Retina (tissue), 1 donor: ENCODE results near the gene PIWIL4.
"Not testable (repeated sequence)": the region's sequence is repeated elsewhere in the genome, so short reads cannot be mapped to it uniquely, and the experiment has no call there.

Source experiments
- DNase-seq: peaks from one replicate; pipeline ENCODE4 v3.0.0-alpha.2; 2016

Gene PIWIL4

GRCh38 chr11:94586546-94586945 lies 19.4 kb downstream of the PIWIL4 start:
- no peak for DNase-seq

DNA sequence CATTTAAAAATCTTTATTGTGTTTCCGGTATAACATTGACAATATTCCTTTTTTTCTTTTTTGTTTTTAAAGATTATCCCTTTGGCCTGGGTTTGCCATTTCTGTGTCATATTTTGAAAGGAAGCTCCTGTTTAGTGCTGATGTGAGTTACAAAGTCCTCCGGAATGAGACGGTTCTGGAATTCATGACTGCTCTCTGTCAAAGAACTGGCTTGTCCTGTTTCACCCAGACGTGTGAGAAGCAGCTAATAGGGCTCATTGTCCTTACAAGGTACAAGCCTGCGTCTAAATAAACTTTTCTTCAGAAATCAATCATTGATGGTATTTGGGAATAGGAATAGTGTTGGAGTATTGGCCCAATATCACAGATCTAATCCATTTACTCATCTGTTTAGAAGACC lies 19.8 kb downstream of the PIWIL4 start:
- DNase-seq: no peak

DNA sequence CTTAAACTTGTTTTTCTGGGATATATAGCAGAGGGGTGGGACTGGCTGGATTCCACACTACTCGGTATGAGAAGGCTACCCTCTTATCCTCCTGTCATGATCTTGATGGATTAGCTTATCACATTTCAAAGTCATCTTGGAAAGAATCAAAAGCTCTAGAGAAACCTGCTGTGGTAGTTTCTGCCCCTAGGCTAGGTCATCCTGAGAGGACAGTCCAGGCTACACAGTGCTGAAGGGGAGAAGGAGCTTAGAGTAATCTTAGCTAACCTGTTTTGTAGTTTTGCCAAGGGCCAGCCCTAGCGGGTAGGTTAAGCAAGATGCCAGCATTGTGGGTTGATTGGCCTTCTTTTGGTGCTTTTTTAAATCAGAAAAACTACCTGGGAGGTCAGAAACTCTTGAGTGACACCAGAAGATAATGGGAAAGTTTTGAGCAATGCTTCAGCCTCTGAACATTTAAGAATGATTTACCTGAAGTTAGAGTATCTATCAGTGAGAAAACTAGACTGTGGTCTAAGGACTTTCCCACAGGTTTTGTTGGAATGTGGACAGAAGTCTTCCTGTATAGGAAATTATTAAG lies 21.3 kb downstream of the PIWIL4 start:
- DNase-seq: no peak

- no peak for DNase-seq
These were observed 23.3 kb downstream of the PIWIL4 start for GRCh38 chr11:94590352-94591041.

GRCh38 chr11:94593030-94593429 lies 25.9 kb downstream of the PIWIL4 start:
- DNase-seq: no peak

DNA sequence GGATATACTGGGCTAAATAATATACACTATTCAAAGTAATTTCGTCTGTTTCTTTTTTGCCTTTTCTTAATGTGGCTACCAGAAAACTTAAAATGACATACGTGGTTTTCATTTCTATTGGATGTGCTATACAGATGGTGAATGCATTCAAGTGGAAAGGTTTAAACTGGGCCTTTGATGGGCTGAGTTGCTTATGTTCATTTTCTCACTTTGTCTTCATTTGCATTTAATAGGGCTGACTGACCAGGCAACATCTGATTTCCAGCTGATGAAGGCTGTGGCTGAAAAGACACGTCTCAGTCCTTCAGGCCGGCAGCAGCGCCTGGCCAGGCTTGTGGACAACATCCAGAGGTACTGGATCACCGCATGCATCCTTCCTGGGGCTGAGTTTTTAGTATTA lies 27.9 kb downstream of the PIWIL4 start:
- DNase-seq: no peak

DNA sequence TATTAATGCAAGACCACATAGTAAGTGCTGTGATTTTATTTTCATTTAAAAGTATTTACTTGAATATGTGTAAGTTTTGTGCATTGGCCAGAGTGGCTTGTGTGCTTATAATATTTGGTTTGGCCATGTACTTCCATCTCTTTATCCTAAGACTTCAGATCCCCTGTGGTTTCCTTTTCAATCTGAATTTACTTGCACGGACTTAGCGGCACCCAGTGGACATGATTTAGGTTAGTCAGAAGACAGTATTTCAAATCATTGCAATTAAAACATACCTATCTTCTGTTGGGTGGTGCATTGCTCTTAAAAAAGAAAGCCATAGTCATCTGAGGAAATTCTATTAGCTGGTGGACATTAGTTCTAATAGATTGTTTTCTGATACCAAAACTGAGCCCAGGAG lies 30.7 kb downstream of the PIWIL4 start:
- DNase-seq: no peak

DNA sequence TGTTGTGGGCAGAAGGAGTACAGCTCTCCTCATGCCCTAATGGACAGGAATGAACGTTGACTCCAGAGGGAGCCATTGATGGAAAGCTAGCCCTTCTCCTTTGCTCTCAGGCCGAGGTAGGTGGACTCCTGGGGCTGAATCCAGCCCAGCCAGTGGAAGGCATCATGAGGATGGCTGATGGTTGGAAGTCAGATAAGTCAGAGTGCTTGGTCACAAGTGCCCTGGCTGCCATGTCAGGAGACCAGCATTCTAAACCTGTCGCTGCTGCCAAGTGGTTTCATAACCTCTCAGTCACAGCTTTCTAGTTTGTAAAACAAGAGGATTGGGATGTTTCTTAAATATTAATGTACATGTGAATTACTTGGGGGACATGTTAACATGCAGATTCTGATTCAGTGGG lies 32.3 kb downstream of the PIWIL4 start:
- DNase-seq: no peak

DNA sequence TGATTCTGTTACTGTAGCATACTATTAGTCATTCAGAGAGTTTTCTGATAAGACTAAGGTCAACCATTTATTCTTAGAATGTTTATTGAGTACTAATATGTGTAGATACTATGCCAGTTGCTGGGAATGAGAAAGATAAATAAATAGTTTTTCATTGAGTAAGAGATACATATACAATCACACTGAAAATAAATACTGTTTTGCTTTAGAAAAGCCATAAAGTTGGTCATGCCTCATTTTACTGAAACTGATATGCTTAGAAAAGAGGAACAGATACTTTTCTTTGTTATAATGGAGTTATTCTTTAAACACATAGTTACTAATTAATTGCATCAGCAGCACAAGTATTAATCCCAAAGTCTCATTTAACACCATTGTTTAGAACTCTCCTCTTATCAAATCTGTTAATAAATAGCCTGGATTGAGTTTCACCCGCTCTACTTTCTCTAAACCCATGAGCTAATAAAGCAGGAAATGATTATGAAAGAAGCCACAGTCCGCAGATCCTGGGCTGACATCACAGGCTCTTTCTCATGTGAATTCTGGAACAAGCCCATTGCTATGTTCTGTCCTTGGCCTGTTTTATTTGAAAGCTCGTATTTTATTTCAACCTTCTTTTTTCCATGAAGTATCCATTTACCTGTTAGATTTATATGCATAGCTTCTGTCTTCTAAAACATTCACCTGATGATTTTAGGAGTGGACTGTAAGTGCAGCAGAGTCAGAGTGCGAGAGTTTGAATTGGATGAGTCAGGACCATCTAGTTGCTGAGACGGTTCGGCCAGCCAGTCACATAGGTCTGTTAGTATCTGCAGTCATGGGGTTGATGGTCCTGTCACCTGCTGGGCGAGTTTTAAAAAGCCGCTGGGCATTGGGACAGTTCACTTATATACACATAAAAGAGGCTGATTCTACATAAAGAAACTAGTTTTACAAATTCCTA lies 35.5 kb downstream of the PIWIL4 start:
- DNase-seq: no peak

DNA sequence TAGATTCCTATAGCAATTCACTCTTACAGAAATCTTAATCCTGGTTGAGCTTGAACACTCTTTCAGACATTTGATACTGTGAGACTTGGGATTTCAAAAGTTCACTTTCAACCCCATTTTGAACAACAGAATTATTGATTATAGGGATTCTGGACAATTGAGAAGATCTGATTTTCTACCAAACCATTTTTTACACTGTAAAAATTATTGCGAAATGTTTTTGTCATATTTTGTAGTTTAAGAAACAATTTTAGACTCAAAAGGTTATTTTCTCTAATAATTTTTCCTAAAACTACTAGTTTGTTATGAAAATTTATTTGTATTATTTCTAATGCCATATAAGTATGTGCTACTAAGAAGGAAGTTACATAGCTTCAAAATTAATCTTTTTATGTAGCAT lies 36.4 kb downstream of the PIWIL4 start:
- DNase-seq: no peak

DNA sequence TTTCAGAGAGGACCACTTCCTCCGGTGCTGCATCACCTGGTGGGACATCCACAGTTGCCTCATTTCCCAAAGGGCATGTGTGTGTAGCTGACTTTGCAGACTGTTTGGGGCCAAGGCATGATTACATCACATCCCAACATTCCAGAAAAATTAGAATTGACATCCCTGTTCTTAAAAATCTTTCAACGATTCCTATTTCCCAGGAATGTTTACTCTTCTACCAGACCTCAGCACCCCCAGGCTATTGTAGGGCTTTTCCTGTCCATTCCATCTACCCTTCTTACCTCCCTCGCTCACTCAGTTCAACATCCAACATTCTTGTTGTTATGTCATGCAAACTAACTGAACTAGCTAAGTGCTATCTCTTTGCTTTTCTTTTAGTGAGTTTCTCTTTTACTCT lies 37.3 kb downstream of the PIWIL4 start:
- DNase-seq: no peak

- no peak for DNase-seq
These were observed 46.0 kb downstream of the PIWIL4 start for GRCh38 chr11:94613120-94613519.

GRCh38 chr11:94623120-94623735 lies 56.1 kb downstream of the PIWIL4 start:
- peak; percentile 78 for DNase-seq

GRCh38 chr11:94625422-94625821 lies 58.3 kb downstream of the PIWIL4 start:
- not testable (repeated sequence) for DNase-seq

DNA sequence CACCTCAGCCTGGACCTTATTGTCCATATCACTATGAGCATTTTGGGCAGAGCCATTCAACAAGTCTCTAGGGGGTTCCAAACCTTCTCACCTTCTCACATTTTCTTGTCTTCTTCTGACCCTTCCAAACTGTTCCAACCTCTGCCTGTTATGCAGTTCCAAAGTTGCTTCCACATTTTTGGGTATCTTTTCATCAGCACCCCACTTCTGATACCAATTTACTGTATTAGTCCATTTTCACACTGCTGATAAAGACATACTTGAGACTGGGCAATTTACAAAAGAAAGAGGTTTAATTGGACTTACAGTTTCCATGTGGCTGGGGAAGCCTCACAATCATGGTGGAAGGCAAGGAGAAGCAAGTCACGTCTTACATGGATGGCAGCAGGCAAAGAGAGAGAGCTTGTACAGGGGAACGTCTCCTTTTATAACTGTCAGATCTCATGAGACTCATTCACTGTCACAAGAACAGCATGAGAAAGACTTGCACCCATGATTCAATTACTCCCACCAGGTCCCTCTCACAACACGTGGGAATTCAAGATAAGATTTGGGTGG lies 59.9 kb downstream of the PIWIL4 start:
- DNase-seq: not testable (repeated sequence)

- no peak for DNase-seq
These were observed 62.6 kb downstream of the PIWIL4 start for GRCh38 chr11:94629741-94630140.

- DNase-seq: no peak
These were observed 63.1 kb downstream of the PIWIL4 start for GRCh38 chr11:94630221-94630620.

GRCh38 chr11:94632356-94632755 lies 65.2 kb downstream of the PIWIL4 start:
- no peak for DNase-seq

- DNase-seq: peak; percentile 20
These were observed 67.9 kb downstream of the PIWIL4 start for GRCh38 chr11:94635072-94635471.

DNA sequence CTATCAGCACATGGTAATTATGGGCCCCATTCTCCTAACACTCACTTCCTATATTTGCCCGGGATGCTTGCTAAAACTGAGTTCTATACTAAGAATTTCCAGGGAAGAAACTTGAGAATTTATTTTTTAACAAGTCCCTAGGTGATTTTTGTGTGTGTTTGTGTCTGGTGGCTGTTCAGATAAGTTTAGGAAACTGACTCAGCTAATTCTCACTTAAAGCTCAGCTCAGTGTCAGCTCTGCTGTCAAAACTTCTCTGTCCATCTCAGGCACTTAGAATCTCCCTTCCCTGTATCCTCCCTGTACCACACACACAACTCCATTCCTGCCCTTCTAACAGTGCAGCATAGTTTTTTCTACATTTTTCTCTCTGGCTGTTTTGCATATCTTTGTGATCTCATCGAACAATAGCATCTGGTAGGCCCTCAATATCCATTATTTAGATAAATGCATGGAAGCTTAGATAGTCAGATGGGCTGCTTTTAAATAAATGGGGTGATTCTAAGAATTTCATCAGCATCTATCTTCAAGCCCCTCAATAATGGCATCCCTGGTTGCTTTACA lies 69.3 kb downstream of the PIWIL4 start:
- DNase-seq: no peak

DNA sequence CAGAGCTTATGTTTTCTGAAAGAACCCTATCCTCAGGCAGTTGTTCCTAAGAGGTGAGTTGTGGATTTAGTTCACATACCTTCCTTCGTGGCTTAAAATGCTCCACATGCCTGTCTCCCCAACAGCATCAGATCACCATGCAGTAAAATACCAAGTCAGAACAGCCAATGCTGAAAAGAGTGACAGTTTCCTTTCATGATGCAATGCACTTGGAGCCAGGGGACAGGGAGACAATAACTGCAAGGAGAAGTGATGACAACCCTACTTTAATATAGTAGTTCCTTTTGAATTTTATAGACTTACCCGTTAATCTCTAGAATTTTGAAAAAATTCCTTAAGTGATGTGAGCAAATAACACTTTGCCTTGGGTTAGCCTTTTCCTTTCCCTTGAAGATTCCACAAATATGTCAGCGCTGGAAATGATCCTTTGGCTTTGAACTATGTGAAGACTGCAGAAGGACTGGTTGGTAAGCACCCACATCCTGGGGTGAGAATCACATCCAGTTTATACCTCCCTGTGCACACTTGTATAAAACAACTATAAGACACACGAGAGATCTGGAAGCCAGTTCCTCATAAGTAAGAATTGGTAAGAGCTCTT lies 71.2 kb downstream of the PIWIL4 start:
- no peak for DNase-seq

- DNase-seq: no peak
These were observed 71.8 kb downstream of the PIWIL4 start for GRCh38 chr11:94638902-94639373.
